Measurements from ENCODE around the gene SLC10A2.

Gene SLC10A2

DNA sequence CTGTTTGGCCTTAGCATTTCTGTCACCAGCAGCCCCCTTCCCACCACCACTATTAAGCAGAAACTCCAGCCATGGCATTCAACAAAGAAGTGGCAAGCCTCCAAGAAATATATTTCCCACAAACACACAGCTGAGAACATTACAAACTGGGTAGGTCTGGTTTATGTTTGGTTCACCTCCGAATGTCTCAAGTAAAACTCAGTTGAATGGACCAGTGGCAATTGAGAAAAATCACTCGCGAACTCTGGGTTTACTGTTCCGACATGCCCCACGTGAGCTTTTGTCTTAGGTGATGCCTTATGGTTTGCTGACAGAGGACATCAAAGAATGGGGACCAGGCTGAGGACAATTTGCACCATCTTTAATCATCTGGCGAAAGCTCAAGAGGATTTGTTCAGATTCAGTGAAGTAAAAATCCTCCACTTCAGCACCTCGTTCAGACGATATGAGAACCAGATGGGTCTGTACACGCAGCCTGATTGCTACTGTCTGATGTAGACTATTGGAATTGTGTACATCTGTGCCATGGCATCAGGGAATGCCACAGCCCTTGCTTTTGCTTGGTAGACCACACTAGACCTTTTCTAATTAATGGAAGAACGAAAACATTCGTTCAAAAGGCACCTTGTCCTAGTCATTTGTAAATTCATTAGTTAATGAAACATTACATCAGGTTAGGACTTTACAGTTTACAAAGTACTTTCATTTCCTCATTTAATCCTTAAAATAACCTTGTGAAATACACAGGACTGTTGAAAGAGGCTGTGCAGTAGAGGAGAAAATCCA lies 59.4 kb downstream of the SLC10A2 start:
- no peaks in the 10 kb centered on the region for H3K36me3 ChIP-seq (ENCODE audit: low read length)
- TF ChIP-seq EZH2phosphoT487 (conservative IDR thresholded peaks at IDR 0.05; ENCODE audit: low read length), result no peak
- TF ChIP-seq, protein P1, sequence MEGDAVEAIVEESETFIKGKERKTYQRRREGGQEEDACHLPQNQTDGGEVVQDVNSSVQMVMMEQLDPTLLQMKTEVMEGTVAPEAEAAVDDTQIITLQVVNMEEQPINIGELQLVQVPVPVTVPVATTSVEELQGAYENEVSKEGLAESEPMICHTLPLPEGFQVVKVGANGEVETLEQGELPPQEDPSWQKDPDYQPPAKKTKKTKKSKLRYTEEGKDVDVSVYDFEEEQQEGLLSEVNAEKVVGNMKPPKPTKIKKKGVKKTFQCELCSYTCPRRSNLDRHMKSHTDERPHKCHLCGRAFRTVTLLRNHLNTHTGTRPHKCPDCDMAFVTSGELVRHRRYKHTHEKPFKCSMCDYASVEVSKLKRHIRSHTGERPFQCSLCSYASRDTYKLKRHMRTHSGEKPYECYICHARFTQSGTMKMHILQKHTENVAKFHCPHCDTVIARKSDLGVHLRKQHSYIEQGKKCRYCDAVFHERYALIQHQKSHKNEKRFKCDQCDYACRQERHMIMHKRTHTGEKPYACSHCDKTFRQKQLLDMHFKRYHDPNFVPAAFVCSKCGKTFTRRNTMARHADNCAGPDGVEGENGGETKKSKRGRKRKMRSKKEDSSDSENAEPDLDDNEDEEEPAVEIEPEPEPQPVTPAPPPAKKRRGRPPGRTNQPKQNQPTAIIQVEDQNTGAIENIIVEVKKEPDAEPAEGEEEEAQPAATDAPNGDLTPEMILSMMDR (IDR thresholded peaks at IDR 0.05; ENCODE audit: insufficient read depth, low read length, poor library complexity, severe bottlenecking), result no peak
- H3K79me2 ChIP-seq (ENCODE audit: insufficient read depth, low read length), result no peaks in the 10 kb centered on the region
- H3K9ac ChIP-seq (ENCODE audit: low read length), result peak overlapping the region; percentile 52
- H3K27ac ChIP-seq (ENCODE audit: low read depth, low read length), result peak overlapping the region; percentile 93
- no peaks in the 10 kb centered on the region for H3K27me3 ChIP-seq (ENCODE audit: low read length)
- H3F3A ChIP-seq (ENCODE audit: insufficient read depth), result peaks cover 18% of the 10 kb centered on the region
- H3K9me2 ChIP-seq (replicated peaks; ENCODE audit: insufficient read depth, low read length), result no peaks in the 10 kb centered on the region
- no peaks in the 10 kb centered on the region for H3K9me3 ChIP-seq (ENCODE audit: insufficient read depth, low read length)
- H2AFZ ChIP-seq (ENCODE audit: low read depth, low read length, severe bottlenecking), result peak overlapping the region; percentile 31
- H3K4me2 ChIP-seq (ENCODE audit: low read depth, low read length, poor library complexity, severe bottlenecking), result peak overlapping the region; percentile 67
- no peak overlapping the region for H3K4me3 ChIP-seq (ENCODE audit: insufficient read depth, low read length, poor library complexity, severe bottlenecking)
- H4K20me1 ChIP-seq (ENCODE audit: low read depth, low read length), result no peaks in the 10 kb centered on the region

DNA sequence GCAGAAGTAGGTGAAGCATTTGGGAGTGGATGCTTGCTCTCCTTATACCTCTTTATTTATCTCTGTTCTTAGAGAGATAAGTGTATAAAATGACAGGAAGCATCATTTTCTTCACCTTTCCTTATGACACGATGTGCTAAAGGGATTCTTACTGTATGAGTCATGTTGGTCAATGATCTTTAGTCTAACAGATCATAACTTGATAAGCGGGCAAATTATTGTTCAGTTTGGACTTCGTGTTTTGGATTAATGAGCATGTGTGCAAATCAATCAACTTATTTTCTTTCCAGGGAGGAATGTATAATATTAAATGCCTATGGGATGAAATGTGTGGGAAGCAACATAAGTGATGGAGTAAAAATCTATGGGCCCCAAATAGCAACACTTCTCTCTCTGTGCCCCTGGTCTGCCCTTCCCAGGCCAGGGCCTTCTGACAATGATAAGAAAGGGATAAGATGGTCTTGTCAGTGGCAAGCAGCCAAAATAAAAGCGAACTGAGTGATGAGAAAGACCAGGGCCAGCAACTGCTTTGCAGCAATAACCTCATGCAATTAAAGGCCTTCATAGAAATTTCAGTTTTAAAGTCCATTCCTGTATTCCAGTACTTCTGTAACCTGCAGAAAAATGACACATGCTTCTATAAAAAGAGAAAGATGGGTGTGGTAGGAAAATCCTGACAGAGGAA lies 61.4 kb downstream of the SLC10A2 start:
- peaks cover 18% of the 10 kb centered on the region for H3F3A ChIP-seq (ENCODE audit: insufficient read depth)
- H3K4me3 ChIP-seq (ENCODE audit: insufficient read depth, low read length, poor library complexity, severe bottlenecking), result no peak overlapping the region
- no peaks in the 10 kb centered on the region for H3K27me3 ChIP-seq (ENCODE audit: low read length)
- H3K79me2 ChIP-seq (ENCODE audit: insufficient read depth, low read length), result no peaks in the 10 kb centered on the region
- no peaks in the 10 kb centered on the region for H3K9me2 ChIP-seq (replicated peaks; ENCODE audit: insufficient read depth, low read length)
- peak overlapping the region; percentile 93 for H3K27ac ChIP-seq (ENCODE audit: low read depth, low read length)
- no peak overlapping the region for H3K4me2 ChIP-seq (ENCODE audit: low read depth, low read length, poor library complexity, severe bottlenecking)
- H3K36me3 ChIP-seq (ENCODE audit: low read length), result no peaks in the 10 kb centered on the region
- H3K9ac ChIP-seq (ENCODE audit: low read length), result no peak overlapping the region
- H3K9me3 ChIP-seq (ENCODE audit: insufficient read depth, low read length), result no peaks in the 10 kb centered on the region
- H2AFZ ChIP-seq (ENCODE audit: low read depth, low read length, severe bottlenecking), result peak overlapping the region; percentile 29
- no peaks in the 10 kb centered on the region for H4K20me1 ChIP-seq (ENCODE audit: low read depth, low read length)
- TF ChIP-seq, protein P1 (IDR thresholded peaks at IDR 0.05; ENCODE audit: insufficient read depth, low read length, poor library complexity, severe bottlenecking), result no peak
- no peak for TF ChIP-seq EZH2phosphoT487 (conservative IDR thresholded peaks at IDR 0.05; ENCODE audit: low read length)

DNA sequence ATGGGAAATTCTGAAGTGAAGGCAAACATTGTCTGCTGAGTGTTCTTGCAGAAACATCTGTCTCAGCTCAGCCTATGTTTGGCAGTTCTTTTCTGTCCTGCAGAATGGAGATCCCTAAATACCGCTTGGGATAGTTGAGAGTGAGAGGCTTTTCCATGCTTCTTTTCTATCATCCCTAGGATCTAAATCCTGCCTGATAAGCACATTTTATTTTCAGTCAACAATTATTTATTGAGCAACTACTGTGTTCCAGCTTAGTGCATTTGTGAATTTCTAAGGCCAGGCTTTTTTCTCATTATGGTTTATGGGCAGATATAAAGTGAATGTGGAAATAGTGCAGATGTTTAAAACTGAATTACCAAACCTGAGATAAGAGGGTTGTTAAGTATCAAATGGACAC lies 62.6 kb downstream of the SLC10A2 start:
- no peak overlapping the region for H3K9ac ChIP-seq (ENCODE audit: low read length)
- H3K9me3 ChIP-seq (ENCODE audit: insufficient read depth, low read length), result no peaks in the 10 kb centered on the region
- H3K27me3 ChIP-seq (ENCODE audit: low read length), result no peaks in the 10 kb centered on the region
- H3F3A ChIP-seq (ENCODE audit: insufficient read depth), result peaks cover 25% of the 10 kb centered on the region
- no peak overlapping the region for H3K4me2 ChIP-seq (ENCODE audit: low read depth, low read length, poor library complexity, severe bottlenecking)
- H2AFZ ChIP-seq (ENCODE audit: low read depth, low read length, severe bottlenecking), result no peak overlapping the region
- H4K20me1 ChIP-seq (ENCODE audit: low read depth, low read length), result no peaks in the 10 kb centered on the region
- no peak overlapping the region for H3K4me3 ChIP-seq (ENCODE audit: insufficient read depth, low read length, poor library complexity, severe bottlenecking)
- peak overlapping the region; percentile 93; the same call in 1 of the 2 replicates for H3K27ac ChIP-seq (ENCODE audit: low read depth, low read length)
- no peaks in the 10 kb centered on the region for H3K36me3 ChIP-seq (ENCODE audit: low read length)
- H3K9me2 ChIP-seq (replicated peaks; ENCODE audit: insufficient read depth, low read length), result no peaks in the 10 kb centered on the region
- no peaks in the 10 kb centered on the region for H3K79me2 ChIP-seq (ENCODE audit: insufficient read depth, low read length)
- TF ChIP-seq EZH2phosphoT487 (conservative IDR thresholded peaks at IDR 0.05; ENCODE audit: low read length), result no peak

DNA sequence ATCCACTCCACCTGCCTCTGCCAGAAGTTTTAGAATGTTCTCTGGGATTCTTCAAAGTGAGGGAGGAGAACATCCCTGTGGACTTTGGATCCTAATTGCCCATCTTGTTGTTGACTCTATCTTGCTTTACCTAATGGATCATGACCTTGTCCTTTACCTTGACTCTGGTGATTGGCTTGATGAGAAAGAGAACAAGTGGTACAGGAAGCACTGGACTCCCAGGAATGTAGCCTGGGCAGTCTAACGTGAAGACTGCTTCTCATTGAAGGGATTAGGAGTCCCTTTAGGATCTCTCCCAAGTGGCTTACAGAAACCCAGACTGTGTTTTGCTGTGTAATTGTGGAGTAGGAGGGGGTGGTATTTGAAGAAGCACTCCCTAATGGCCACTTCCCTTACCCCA lies 63.9 kb downstream of the SLC10A2 start:
- TF ChIP-seq EZH2phosphoT487 (conservative IDR thresholded peaks at IDR 0.05; ENCODE audit: low read length), result no peak
- TF ChIP-seq, protein P1 (IDR thresholded peaks at IDR 0.05; ENCODE audit: insufficient read depth, low read length, poor library complexity, severe bottlenecking), result no peak

More for the DNA sequence above, 63.9 kb downstream of the SLC10A2 start:
- Histone ChIP-seq H3K9me2 (replicated peaks; ENCODE audit: insufficient read depth, low read length) (no peaks in the 10 kb centered on the region), H3K27ac (ENCODE audit: low read depth, low read length) (no peak overlapping the region), H3K4me3 (ENCODE audit: insufficient read depth, low read length, poor library complexity, severe bottlenecking) (no peak overlapping the region), H2AFZ (ENCODE audit: low read depth, low read length, severe bottlenecking) (no peak overlapping the region), H3F3A (ENCODE audit: insufficient read depth) (peaks cover 25% of the 10 kb centered on the region), H3K27me3 (ENCODE audit: low read length) (no peaks in the 10 kb centered on the region), H3K4me2 (ENCODE audit: low read depth, low read length, poor library complexity, severe bottlenecking) (no peak overlapping the region), H4K20me1 (ENCODE audit: low read depth, low read length) (no peaks in the 10 kb centered on the region), H3K9me3 (ENCODE audit: insufficient read depth, low read length) (no peaks in the 10 kb centered on the region), H3K36me3 (ENCODE audit: low read length) (no peaks in the 10 kb centered on the region), H3K79me2 (ENCODE audit: insufficient read depth, low read length) (no peaks in the 10 kb centered on the region), H3K9ac (ENCODE audit: low read length) (no peak overlapping the region)

All from SU-DHL-6 (cell line).